K562 (cell line): ENCODE data around the gene MLH3. TPM values are rescaled to one million over a fixed set of nuclear protein-coding genes. Genes with fewer than 3 reads are reported as not detected.

ENCODE experiments used
- ATAC-seq: fragments of 200-7000 bp; cut with Tn5 transposase; 3 replicates; pipeline ENCODE4 v1.9.1; 2020; ENCODE audit warnings: moderate library complexity
- BruUV-seq: library from RNA; stranded (reverse); fragments of 400-500 nt; replicated peaks from 2 replicates; lab custom pipeline; 2021; lab: Mats Ljungman, UMichigan
- CTCF ChIA-PET: fragments of 300-600 bp; formaldehyde crosslinking; extraction: SDS; loops from one replicate; lab custom pipeline; 2021; ENCODE audit warnings: low intra/inter-chr PET ratio; lab: Yijun Ruan, JAX
- POLR2A ChIA-PET: fragments of 300-600, 350-650 bp; sonication (Branson Sonifier 250); formaldehyde crosslinking; extraction: SDS; loops from one replicate; lab custom pipeline; 2021; ENCODE audit warnings: antibody characterized with exemption, inconsistent platforms; lab: Yijun Ruan, JAX
- DNase-seq, 4 experiments: peaks; one replicate each; pipeline versions ENCODE4 v3.0.0 to v3.0.0-alpha.2; 2011 to 2018; ENCODE audit warnings: low spot score in 3 of 4, mixed read lengths in 3 of 4; ENCODE audit errors: extremely low read depth in 1 of 4
- FAIRE-seq: peaks from 2 replicates; lab custom pipeline; 2011; peaks lifted over from hg19 to GRCh38; lab: Jason Lieb, UNC
- H2AFZ ChIP-seq: 2 replicates; pipeline ENCODE4 v1.6.0; 2011; ENCODE audit warnings: low read depth, low read length, control low read depth, inconsistent platforms
- H3K27ac ChIP-seq: fragments of 200-600 bp; 3 replicates; pipeline ENCODE4 v1.8.0; 2011; ENCODE audit warnings: low read depth, mild to moderate bottlenecking, control low read depth, inconsistent platforms, low read length, moderate library complexity, mixed read lengths; ENCODE audit errors: extremely low read depth
- H3K27me3 ChIP-seq, 2 experiments: fragments of 300-600 bp in 1 of 2; 2 replicates in 1 of 2; 3 replicates in 1 of 2; pipeline versions ENCODE4 v1.6.0 to v1.8.0; 2011; ENCODE audit warnings: inconsistent platforms in 2 of 2, low read length in 2 of 2, mild to moderate bottlenecking in 1 of 2, mixed read lengths in 1 of 2, moderate library complexity in 1 of 2; ENCODE audit not compliant: control insufficient read depth in 2 of 2, insufficient read depth in 2 of 2
- H3K36me3 ChIP-seq: fragments of 300-600 bp; 3 replicates; pipeline ENCODE4 v1.8.0; 2011; ENCODE audit warnings: mild to moderate bottlenecking, low read length, inconsistent platforms; ENCODE audit not compliant: control insufficient read depth, insufficient read depth
- H3K4me1 ChIP-seq, 2 experiments: fragments of 200-600 bp in 1 of 2; replicated peaks in 1 of 2; 2 replicates in 1 of 2; 3 replicates in 1 of 2; pipeline versions ENCODE4 v1.5.1 to v1.8.0; 2011; ENCODE audit warnings: inconsistent platforms in 2 of 2, low read length in 2 of 2, mild to moderate bottlenecking in 1 of 2, mixed read lengths in 1 of 2, moderate library complexity in 1 of 2; ENCODE audit not compliant: control insufficient read depth in 2 of 2, insufficient read depth in 2 of 2
- H3K4me2 ChIP-seq: 2 replicates; pipeline ENCODE4 v1.6.1; 2011; ENCODE audit warnings: low read length, control low read depth, inconsistent platforms, mixed read lengths; ENCODE audit not compliant: insufficient read depth
- H3K4me3 ChIP-seq: fragments of 200-600 bp; sonication (generic), shearing (Covaris generic); 2 replicates; pipeline ENCODE4 v1.5.1; 2016; ENCODE audit warnings: control low read depth, inconsistent platforms
- H3K79me2 ChIP-seq: fragments of 200-600 bp; 3 replicates; pipeline ENCODE4 v1.8.0; 2011; ENCODE audit warnings: low read length, inconsistent platforms; ENCODE audit not compliant: control insufficient read depth, insufficient read depth
- H3K9ac ChIP-seq, 2 experiments: 2 replicates each; pipeline versions ENCODE4 v1.6.0 to v1.6.1; 2011; ENCODE audit warnings: low read depth in 2 of 2, low read length in 2 of 2, control low read depth in 1 of 2, inconsistent platforms in 1 of 2, mild to moderate bottlenecking in 1 of 2, mixed read lengths in 1 of 2; ENCODE audit not compliant: insufficient read depth in 1 of 2
- H3K9me1 ChIP-seq: one replicate; pipeline ENCODE4 v1.6.0; 2011; ENCODE audit warnings: inconsistent platforms, mild to moderate bottlenecking, low read length, moderate library complexity; ENCODE audit not compliant: control insufficient read depth, insufficient read depth
- H3K9me3 ChIP-seq: replicated peaks from 2 replicates; pipeline ENCODE4 v1.5.1; 2011; ENCODE audit warnings: low read depth, low read length, inconsistent platforms; ENCODE audit not compliant: control insufficient read depth, insufficient read depth
- H4K20me1 ChIP-seq: replicated peaks from 2 replicates; pipeline ENCODE4 v1.6.1; 2011; ENCODE audit warnings: low read length, inconsistent platforms, mixed read lengths; ENCODE audit not compliant: control insufficient read depth, insufficient read depth
- CC2D1A ChIP-seq: fragments of 450-650 bp; IDR thresholded peaks from 2 replicates; pipeline ENCODE4 v1.6.1; 2017; ENCODE audit warnings: mild to moderate bottlenecking
- CHD4 ChIP-seq: fragments of 200-600 bp; sonication (generic); IDR thresholded peaks from 3 replicates; pipeline ENCODE4 v1.6.1; 2012; ENCODE audit warnings: low read depth, mild to moderate bottlenecking, mixed read lengths, low read length, inconsistent platforms; ENCODE audit not compliant: insufficient read depth, insufficient replicate concordance, poor library complexity, severe bottlenecking
- CREB3L1 ChIP-seq: fragments of 450-650 bp; IDR thresholded peaks from 2 replicates; pipeline ENCODE4 v1.6.1; 2014; ENCODE audit warnings: low read depth, mild to moderate bottlenecking, moderate library complexity, borderline replicate concordance
- EZH2 ChIP-seq: IDR thresholded peaks from 2 replicates; pipeline ENCODE4 v1.6.1; 2012; ENCODE audit warnings: low read depth, mild to moderate bottlenecking, inconsistent platforms, low read length, borderline replicate concordance
- GATA2 ChIP-seq: sonication (generic); formaldehyde crosslinking; IDR thresholded peaks from 2 replicates; pipeline ENCODE4 v1.4.0; 2020; ENCODE audit warnings: mild to moderate bottlenecking, missing genetic modification reagents
- GTF2B ChIP-seq: IDR thresholded peaks from 2 replicates; pipeline ENCODE4 v1.6.1; 2011; ENCODE audit not compliant: insufficient read length; ENCODE audit errors: extremely low read depth
- HINFP ChIP-seq: fragments of 450-650 bp; conservative IDR thresholded peaks from 2 replicates; pipeline ENCODE4 v1.6.1; 2016; ENCODE audit warnings: missing genetic modification characterization, low read depth, mild to moderate bottlenecking, control low read depth, missing compliant biosample characterization
- KDM5B ChIP-seq: fragments of 200-600 bp; sonication (generic); IDR thresholded peaks from 2 replicates; pipeline ENCODE4 v1.6.1; 2012; ENCODE audit warnings: low read depth, mild to moderate bottlenecking, moderate library complexity, low read length, control low read depth, inconsistent platforms; ENCODE audit not compliant: insufficient replicate concordance
- MAFF ChIP-seq: IDR thresholded peaks from 2 replicates; pipeline ENCODE4 v1.6.1; 2012; ENCODE audit warnings: low read length, improper control_type of control experiment
- RCOR1 ChIP-seq, 2 experiments: IDR thresholded peaks; 2 replicates each; pipeline ENCODE4 v1.6.1; 2012; ENCODE audit warnings: low read depth in 2 of 2, low read length in 2 of 2, borderline replicate concordance in 1 of 2, improper control_type of control experiment in 1 of 2
- SETDB1 ChIP-seq: IDR thresholded peaks from one replicate; pipeline ENCODE4 v1.6.1; 2012; ENCODE audit warnings: low read length, control low read depth, inconsistent platforms
- SIX5 ChIP-seq, 2 experiments: IDR thresholded peaks; 2 replicates each; pipeline ENCODE4 v1.6.1; 2011; ENCODE audit warnings: low read length in 2 of 2, borderline replicate concordance in 1 of 2, low read depth in 1 of 2, mild to moderate bottlenecking in 1 of 2, moderate library complexity in 1 of 2; ENCODE audit not compliant: insufficient read depth in 1 of 2
- TBL1XR1 ChIP-seq, 2 experiments: IDR thresholded peaks; 2 replicates each; pipeline ENCODE4 v1.6.1; 2012; ENCODE audit warnings: improper control_type of control experiment in 2 of 2, low read length in 2 of 2, mild to moderate bottlenecking in 1 of 2
- ZNF232 ChIP-seq: sonication (generic); formaldehyde crosslinking; IDR thresholded peaks from 2 replicates; pipeline ENCODE4 v1.8.0; 2022; ENCODE audit warnings: mild to moderate bottlenecking, missing genetic modification reagents
- ZNF398 ChIP-seq: fragments of 250-450 bp; sonication (Bioruptor Pico); IDR thresholded peaks from 2 replicates; pipeline ENCODE4 v1.8.0; 2021; ENCODE audit warnings: moderate library complexity, mild to moderate bottlenecking, inconsistent platforms
- ZNF668 ChIP-seq: fragments of 250-450 bp; sonication (Bioruptor Pico); IDR thresholded peaks from 2 replicates; pipeline ENCODE4 v1.8.0; 2022; ENCODE audit warnings: mild to moderate bottlenecking, inconsistent platforms
- WGBS: fragments of 100-300 bp; shearing (Covaris generic); methylation state at CpG from one replicate; pipeline ENCODE4 v1.1.6; 2016; ENCODE audit warnings: low coverage, mixed read lengths; ENCODE audit not compliant: insufficient coverage; ENCODE audit errors: missing lambda C conversion rate; 5-methylcytosine and 5-hydroxymethylcytosine counted together
- in situ Hi-C: fragments of 300-500 bp; cut with MboI; formaldehyde crosslinking; loops from 4 replicates; pipeline ENCODE4 v1.15.0; 2018; ENCODE audit warnings: inconsistent platforms, mixed read lengths
- intact Hi-C: fragments of 100-400 bp; cut with micrococcal nuclease; formaldehyde crosslinking; loops from 2 replicates; pipeline ENCODE4 v1.14.2; 2022
- polyA plus RNA-seq, 8 experiments: library from polyadenylated mRNA; depleted of rRNA in 4 of 8; stranded (reverse) in 5 of 8; unstranded in 3 of 8; fragments of >200 nt; fragmentation: Nextera tagmentation in 2 of 8; fragmentation: Illumina TruSeq in 1 of 8; extraction: Ambion mirVana in 2 of 8; extraction: Trizol in 1 of 8; gene quantifications; 2 replicates each; pipeline versions ENCODE4 v1.2.1 to v1.2.3, GENCODE V29; 2011 to 2014; ENCODE audit warnings: inconsistent platforms in 1 of 8, missing spikeins in 1 of 8
- total RNA-seq, 7 experiments: library from RNA; depleted of rRNA in 6 of 7; stranded (reverse); fragments of >200 nt in 6 of 7; fragmentation: Illumina TruSeq in 2 of 7; extraction: Trizol in 2 of 7; gene quantifications; 2 replicates each; pipeline versions ENCODE4 v1.2.1 to v1.2.3, GENCODE V29; 2011 to 2021; ENCODE audit warnings: low replicate concordance in 1 of 7

MLH3 gene
- total and polyA plus RNA-seq, 9 of the 15 experiments (the other 6 are each of a cell fraction or from before 2014, with no cell fraction given) = 5.9 to 15.3 (median 10.7) TPM

GRCh38 chr14:75018694-75019093 lies 32.6 kb downstream of the MLH3 start:
- no peak overlapping the region for H3K4me3 ChIP-seq
- in situ Hi-C loops = no loop called here
- H3K36me3 ChIP-seq = peaks cover 66% of the 10 kb centered on the region; the same call in 2 of the 3 replicates
- intact Hi-C loops = no loop called here
- no peak for DNase-seq
- H3K27ac ChIP-seq = no peak overlapping the region
- POLR2A ChIA-PET = interaction anchor here (1.3 kb wide), 1 partner anchor 45 kb away, joined by 3 read pairs; the partner anchor contains the start of gene ACYP1
- no peaks in the 10 kb centered on the region; a peak in 1 of 5 replicates for H3K4me1 ChIP-seq
- H2AFZ ChIP-seq = no peak overlapping the region
- no peaks in the 10 kb centered on the region for H3K27me3 ChIP-seq
- H3K79me2 ChIP-seq = no peaks in the 10 kb centered on the region
- no peak for FAIRE-seq
- WGBS = 97% methylated on average over 3 of the region's 3 CpGs
- no peak overlapping the region for H3K4me2 ChIP-seq
- no peaks in the 10 kb centered on the region for H4K20me1 ChIP-seq
- no peaks in the 10 kb centered on the region for H3K9me1 ChIP-seq
- no peak overlapping the region for H3K9ac ChIP-seq
- H3K9me3 ChIP-seq = no peaks in the 10 kb centered on the region
- no TSS peak for BruUV-seq
- ATAC-seq = no peak
- CTCF ChIA-PET = no interaction called here
- TF ChIP-seq CHD4 (no peak), ZNF668 (CRISPR knock-in tag) (no peak), TBL1XR1 (IDR thresholded peaks at IDR 0.05; ENCODE audit: low read length in 2 of 2) (no peak), MAFF (no peak), CREB3L1 (no peak), EZH2 (no peak), HINFP (tag) (no peak), ZNF232 (CRISPR knock-in tag) (no peak), KDM5B (no peak), SIX5 (IDR thresholded peaks at IDR 0.05; ENCODE audit: borderline replicate concordance in 1 of 2, insufficient read depth in 1 of 2, low read depth in 1 of 2, low read length in 2 of 2) (no peak), CC2D1A (no peak), ZNF398 (CRISPR knock-in tag) (no peak), GTF2B (no peak), SETDB1 (no peak), GATA2 (CRISPR knock-in tag) (no peak), RCOR1 (IDR thresholded peaks at IDR 0.05; ENCODE audit: borderline replicate concordance in 1 of 2, low read depth in 2 of 2, low read length in 2 of 2) (no peak)
